Measurements from ENCODE around the gene TAS1R2.
"Not testable (repeated sequence)": the region's sequence is repeated elsewhere in the genome, so short reads cannot be mapped to it uniquely, and the experiment has no call there.

The TAS1R2 gene

DNA sequence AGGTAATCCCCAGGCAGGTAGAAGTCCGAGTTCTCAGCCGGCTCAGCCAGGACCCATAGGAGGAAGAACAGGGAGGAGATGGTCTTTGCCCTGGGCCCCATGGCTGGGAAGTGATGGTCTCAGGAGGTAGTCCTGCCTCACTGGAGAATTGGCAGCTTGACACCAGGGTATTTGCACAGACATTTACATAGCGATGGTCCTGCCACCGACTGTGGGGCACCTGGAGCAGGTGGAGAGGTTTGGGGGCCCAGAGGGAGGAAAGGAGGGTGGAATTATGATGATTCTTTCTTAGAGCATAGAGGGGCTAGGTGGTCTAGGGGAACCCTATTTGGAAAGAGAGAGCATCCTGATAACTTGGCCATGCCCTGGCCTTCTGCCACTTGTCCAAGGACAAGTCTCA lies at the start of gene TAS1R2:
TSS of gene TAS1R2 (minus strand) at position 101 of the 400 bp plus-strand sequence. CDS start at position 101, 0 bp downstream.
- no peak for TF ChIP-seq ZNF274 (IDR thresholded peaks at IDR 0.05; ENCODE audit: low read depth, low read length)
- H3K4me3 ChIP-seq (ENCODE audit: low read length), result no peak within 1 kb of the TSS

DNA sequence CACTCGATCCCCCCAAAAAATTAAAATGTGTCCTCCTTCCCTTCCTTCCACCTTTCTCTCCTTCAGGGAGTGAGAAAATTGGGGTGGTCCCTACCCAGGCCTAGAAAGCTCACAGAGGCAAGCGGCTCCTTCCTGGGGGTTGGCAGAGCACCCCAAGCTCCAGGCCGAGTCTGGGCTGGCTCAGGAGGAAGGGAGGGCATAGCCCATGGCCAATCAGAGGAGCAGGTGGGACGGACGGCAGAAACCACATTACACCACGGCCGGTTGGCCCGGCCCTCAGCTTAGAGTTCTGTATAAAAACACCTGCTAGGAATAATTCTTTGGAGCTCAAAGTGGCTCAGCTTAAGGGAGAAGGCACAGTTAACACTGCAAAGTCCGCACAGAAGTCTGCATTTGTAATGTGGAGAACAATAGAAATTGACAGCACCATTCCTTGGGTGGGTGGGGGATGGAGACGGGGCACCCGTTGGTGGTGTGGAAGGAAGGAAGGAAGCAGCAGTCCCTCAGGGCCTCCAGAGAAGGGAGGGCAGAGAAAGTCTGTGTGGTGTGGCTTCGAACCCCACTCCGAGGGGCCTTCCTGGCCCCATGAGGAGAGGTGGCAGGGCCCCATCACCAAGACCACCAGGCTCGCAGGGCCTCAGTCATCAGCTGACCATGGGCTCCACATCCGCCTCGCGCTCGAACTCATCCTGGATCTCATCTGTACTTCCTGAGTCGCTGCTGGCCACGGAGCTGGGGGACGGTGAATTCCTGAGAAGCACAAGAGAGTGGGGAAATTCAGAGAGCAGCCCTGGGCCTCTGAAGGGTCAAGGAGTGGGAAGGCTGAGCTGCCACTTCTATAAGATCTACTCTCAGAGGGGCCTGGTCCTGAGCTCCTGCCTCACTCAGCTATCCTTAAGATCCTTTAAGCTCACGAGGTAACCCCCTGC lies 48.7 kb upstream of the TAS1R2 start:
- no peak overlapping the region for H3K4me3 ChIP-seq (ENCODE audit: low read length)

DNA sequence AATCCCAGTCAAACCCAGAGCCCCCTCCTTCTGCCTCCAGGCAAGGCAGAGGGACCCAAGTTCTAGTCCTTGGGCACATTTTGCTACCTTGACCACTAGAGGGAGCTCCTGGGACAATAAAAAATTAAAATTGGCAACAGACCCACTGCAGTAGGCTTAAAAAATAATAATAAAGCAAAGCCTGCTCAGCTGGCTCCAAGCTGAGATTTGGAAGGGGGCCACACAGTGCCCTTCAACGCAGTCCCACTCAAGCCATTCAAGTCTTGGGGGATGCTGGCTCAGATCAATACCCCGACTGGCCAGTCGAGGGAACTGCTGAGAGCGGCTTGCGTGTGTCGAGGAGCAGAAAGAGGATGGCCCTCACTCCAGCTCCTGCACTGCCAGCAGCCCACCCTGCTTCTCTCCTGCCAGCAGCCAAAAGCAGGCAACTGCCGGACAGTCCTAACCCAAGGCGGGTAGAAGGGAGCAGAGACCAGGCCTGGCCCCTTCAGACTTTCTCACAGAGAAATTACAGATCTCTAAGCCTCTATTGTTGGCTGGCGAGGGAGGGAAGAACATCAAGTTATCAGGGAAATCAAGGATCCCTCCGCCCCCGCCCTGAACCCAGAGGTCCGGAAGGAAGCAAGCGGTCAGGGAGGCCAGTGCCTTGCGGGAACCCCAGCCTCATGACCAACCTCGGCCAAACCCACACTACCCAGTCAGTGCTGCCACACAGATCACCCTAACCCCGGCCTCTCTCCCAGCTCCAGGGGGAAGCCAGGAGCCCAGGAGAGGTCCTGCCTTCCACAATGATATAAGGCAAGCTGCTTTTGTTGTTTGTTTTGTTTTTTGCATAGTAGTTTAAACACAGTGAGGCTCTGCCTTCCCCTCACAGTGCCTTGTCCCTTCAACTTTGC lies 47.8 kb upstream of the TAS1R2 start:
- H3K4me3 ChIP-seq (ENCODE audit: low read length), result no peak overlapping the region
- no peak for TF ChIP-seq ZNF274 (IDR thresholded peaks at IDR 0.05; ENCODE audit: low read depth, low read length)

More for the DNA sequence above, 48.7 kb upstream of the TAS1R2 start:
- TF ChIP-seq ZNF274 (IDR thresholded peaks at IDR 0.05; ENCODE audit: low read depth, low read length), result no peak

DNA sequence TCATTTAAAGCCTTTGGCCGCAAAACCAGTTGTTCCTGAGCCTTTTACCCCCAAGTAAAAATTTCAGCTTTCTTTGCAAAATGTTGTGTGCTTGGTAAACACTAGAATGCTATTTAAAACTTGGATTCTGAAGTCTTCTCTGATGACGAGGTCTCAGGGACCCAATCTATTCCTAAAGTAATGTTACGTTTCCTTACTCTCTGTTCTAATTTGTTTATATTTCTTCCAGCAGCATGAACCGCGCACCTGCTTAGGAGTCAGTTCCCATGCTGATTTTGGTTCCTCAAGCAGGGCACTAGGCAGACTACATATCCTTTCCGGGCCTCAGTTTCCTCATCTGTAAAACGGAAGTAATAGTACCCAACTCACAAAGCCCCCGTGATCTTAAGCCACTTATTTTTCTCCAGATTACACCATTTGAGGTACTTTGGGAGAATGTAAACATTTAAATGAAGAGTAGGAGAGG lies 43.9 kb upstream of the TAS1R2 start:
- peak overlapping the region; percentile 63 for H3K4me3 ChIP-seq (ENCODE audit: low read length)
- TF ChIP-seq ZNF274 (IDR thresholded peaks at IDR 0.05; ENCODE audit: low read depth, low read length), result no peak

DNA sequence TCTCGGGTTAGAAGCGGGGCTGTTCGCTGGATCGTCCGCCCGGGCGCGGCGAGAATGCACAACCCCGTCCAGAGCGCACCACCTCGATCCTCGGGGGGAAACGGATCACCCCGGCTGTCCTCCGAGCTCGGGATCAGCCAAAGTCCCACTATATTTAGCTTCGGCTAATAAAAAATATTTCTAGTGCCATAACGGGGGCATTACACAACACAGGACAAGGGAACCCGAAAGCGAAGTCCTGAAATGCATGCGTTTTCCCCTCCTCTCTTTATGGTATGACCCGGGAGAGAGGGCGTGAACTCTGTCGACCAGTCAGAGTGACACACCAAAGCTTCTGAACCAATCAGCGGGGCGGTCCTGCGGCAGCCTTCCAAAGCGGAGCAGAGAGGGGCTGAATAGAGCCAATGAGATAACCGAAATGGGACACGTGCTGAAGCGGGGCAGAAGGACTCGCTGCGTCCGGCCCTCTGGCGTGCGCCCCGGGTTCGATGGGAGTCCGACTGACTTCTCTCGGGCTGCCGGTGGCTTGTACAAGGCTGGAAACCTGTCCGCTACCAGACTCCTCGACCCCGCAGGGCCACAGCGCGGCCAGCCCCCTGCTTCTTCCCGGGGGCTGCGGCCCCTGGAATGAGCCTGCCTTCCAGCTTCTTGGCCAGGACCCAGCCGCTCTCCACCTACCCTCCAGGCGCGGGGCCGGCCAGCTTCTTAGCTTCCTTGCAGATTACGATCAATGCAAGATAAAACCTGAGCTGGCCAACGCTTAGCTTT lies 43.2 kb upstream of the TAS1R2 start, which contains the start of gene ALDH4A1:
TSS of gene ALDH4A1 (minus strand) at position 33 of the 768 bp plus-strand sequence. CDS start at position 1, 32 bp downstream.
- H3K4me3 ChIP-seq (ENCODE audit: low read length), result peak within 1 kb of the TSS; percentile 82
- TF ChIP-seq ZNF274 (IDR thresholded peaks at IDR 0.05; ENCODE audit: low read depth, low read length), result no peak

DNA sequence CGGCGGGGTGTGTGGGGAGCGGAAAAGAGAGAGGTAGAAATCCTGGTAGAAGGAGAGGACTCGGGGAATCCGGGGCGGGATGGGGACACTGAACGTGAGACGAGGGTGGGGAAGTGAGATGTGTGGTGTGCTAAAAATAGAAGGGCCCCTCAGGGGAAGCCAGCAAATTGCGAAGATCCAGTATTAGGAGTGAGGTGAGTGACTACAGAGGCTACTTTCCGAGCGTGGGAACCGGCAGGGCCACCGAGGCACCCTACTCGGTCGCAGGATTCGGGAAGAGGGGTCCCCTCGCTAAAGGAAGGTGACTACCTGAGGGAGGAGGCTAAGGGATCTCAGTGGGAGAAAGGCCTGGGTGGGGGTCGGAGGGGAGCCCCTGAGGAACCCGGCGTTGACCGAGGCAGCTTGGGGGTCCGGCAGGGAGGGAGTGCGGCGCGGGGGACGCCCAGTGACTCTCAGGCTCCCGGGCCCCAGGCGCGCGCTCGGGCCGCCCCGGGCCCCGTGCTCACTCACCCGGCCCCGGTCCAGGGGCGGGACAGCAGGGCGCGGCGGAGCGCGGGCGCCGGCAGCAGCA lies 42.6 kb upstream of the TAS1R2 start:
- peak overlapping the region; percentile 82 for H3K4me3 ChIP-seq (ENCODE audit: low read length)
- TF ChIP-seq ZNF274 (IDR thresholded peaks at IDR 0.05; ENCODE audit: low read depth, low read length), result no peak

DNA sequence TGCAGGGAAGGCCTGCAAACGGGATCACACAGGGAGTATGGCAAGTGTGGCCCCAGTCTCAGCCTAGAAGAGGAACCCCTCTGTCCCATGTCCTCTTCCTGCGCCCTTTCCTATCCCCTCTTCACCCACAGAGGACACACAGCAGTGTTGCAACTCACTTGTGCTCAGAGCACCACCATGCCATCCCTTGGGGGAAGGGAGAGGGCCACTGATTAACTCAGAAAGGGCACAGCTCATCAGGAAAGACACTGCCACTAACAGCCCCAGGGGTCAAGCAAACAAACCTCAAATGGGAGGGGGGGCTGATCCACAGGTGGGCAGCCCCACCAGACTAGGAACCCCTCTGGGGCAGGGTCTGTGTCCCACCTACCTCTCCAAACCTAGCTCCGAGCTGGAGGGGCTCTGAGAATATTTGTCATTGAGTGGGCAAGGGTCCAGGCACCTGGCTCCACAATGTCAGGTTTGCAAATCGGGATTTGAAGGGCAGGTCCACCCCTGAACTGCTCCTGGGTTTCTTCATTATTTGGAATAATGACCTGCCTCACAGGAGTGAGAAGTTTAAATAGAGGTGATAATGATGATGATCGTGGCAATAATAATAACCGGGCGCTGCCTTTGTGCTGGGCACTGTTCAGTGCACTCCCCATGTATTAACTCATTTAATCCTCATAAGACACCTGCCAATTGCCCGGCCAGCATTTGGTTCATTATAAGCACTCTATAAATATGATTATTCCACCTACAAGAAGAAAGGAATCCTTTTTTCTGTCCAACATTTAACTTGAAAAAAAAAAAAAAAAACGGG lies 41.9 kb upstream of the TAS1R2 start:
- peak overlapping the region; percentile 82 for H3K4me3 ChIP-seq (ENCODE audit: low read length)
- TF ChIP-seq ZNF274 (IDR thresholded peaks at IDR 0.05; ENCODE audit: low read depth, low read length), result no peak

DNA sequence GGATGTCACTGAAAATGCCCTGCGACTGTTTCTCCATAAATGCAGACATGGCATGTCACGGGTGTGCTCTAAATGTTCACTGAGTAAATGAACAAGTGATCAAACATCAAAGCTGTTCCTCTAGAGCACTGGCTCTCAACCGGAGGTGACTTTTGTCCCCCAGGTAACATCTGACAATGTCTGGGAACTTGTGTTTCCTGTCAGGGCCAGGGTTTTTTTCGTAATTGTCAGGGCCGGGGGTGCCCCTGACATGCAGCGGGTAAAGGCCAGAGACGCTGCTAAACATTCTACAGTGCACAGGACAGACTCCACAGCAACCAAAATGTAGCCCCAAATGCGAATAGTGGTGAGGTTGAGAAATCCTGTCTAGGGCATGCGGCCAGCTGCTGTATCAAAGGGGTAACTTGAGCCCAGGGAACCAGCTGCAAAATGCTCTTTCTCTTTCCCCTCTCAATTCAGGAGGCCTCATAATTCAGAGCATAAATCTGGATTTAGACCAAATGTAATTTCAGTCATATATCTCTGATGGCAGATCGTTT lies 40.9 kb upstream of the TAS1R2 start:
- H3K4me3 ChIP-seq (ENCODE audit: low read length), result no peak overlapping the region
- TF ChIP-seq ZNF274 (IDR thresholded peaks at IDR 0.05; ENCODE audit: low read depth, low read length), result no peak

DNA sequence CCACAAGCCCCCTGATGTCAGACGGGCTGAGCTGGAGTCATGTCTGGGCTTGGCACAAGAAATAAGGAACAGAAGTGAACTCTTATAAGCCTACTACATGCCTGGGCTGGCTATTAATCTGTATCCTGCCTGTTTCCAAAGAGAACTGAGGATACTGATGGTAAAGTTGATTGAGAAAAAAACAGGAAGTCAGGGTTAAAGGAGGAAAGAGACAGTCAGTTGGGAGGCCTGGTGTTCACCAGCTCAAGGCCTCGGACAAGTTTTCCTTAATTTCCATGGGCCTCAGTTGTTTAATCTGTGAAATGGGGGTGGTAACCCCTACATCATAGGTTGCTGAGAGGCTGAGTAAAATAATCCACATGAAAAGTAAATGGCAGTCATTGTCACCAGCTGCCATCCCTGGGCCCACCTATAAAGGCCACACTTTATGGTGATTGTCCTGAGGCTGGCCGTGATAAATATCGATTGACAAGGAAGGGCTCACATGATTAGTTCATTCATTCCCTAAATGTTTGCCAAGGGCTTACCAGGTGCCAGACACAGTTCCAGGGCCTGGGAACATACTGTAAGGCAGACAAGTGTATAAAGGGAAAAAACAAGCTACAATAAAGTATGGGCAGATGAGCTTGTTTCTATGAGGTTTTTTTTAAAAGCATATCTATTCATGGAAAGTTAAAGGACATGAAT lies 40.0 kb upstream of the TAS1R2 start:
- no peak for TF ChIP-seq ZNF274 (IDR thresholded peaks at IDR 0.05; ENCODE audit: low read depth, low read length)
- no peak overlapping the region for H3K4me3 ChIP-seq (ENCODE audit: low read length)

DNA sequence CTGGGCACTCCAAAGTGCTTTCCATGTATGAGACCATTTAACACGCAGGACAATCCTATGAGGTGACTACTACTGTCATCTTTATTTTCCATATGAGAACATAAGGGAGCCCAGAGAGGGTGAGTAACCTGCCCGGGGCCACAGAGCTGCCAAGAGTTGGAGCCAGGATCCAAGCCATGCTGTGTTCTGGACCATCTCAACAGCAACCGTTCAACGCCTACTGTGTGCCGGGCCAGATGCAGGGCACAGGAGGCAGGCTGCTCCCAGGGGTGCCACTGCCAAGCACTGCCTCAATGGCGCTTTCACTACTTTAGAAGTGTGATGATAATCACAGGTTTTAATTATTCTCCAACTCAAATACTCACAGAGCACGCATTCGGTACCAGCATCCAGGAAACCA lies 39.1 kb upstream of the TAS1R2 start:
- TF ChIP-seq ZNF274 (IDR thresholded peaks at IDR 0.05; ENCODE audit: low read depth, low read length), result no peak
- H3K4me3 ChIP-seq (ENCODE audit: low read length), result no peak overlapping the region

DNA sequence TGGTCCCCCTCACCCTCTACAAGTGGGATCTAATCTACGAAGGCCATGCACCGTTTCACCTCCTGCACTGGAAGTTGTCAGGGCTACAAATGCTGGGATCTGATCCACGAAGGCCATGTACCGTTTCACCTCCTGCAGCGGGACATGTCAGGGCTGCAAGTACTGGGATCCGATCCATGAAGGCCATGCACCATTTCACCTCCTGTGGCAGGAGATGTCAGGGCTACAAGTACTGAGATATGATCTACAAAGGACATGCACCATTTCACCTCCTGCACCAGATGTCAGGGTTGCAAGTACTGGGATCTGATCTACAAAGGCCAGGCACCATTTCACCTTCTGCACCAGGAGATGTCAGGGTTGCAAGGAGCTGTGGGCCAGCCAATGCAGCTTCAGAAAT lies 35.9 kb upstream of the TAS1R2 start:
- no peak overlapping the region for H3K4me3 ChIP-seq (ENCODE audit: low read length)
- TF ChIP-seq ZNF274 (IDR thresholded peaks at IDR 0.05; ENCODE audit: low read depth, low read length), result no peak

DNA sequence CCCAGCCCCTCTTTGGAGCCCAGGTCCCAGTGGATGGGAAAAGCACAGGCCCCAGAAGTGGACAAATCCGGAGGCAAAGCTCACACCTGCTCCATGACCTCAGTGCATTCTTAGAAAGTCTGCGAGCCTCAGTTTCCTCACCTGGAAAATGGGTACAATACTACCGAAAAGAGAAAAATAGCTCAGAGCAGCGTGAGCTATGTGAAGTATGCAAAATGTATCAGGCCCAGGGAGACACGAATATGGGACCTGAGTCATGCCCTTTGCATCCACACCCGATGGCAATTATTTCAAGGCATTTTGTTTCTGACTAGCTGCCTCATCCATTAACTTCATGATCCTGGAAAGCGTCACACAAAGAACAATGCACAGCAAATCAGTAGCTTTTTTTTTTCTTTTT lies 33.7 kb upstream of the TAS1R2 start:
- H3K4me3 ChIP-seq (ENCODE audit: low read length), result no peak overlapping the region
- TF ChIP-seq ZNF274 (IDR thresholded peaks at IDR 0.05; ENCODE audit: low read depth, low read length), result no peak

DNA sequence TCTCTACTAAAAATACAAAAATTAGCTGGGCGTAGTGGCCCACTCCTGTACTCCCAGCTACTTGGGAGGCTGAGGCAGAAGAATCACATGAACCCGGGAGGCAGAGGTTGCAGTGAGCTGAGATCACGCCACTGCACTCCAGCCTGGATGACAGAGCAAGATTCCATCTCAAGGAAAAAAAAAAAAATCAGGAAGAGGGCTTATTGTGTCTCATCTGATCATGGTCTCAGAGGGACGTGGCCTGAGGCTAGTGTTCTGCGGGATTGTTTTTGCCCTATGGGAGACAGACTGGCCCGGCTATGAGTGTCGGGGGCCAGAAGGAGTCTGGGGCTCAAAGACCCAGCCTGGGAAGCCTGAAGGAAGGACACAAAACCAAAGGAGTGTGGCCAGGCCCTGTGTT lies 32.4 kb upstream of the TAS1R2 start:
- H3K4me3 ChIP-seq (ENCODE audit: low read length), result not testable (repeated sequence)
